Psoas muscle (tissue), 8 donors: ENCODE measurements around the gene GGT6. TPM values are rescaled to one million over a fixed set of nuclear protein-coding genes. Genes with fewer than 3 reads are reported as not detected.

ENCODE experiments used
- ATAC-seq, 4 donors: fragments of 200-7000 bp; cut with Tn5 transposase; one replicate each; pipeline ENCODE4 v1.9.1; 2020; ENCODE audit warnings: moderate library complexity in 3 of 4, mild to moderate bottlenecking in 2 of 4
- DNase-seq, 2 donors: peaks; one replicate each; pipeline ENCODE4 v3.0.0-alpha.2; 2020
- H3K27ac ChIP-seq: fragments of 200-600 bp; one replicate; pipeline ENCODE4 v1.8.0; 2022
- H3K27me3 ChIP-seq, 3 donors: fragments of 200-600 bp in 1 of 3; one replicate each; pipeline versions ENCODE4 v1.6.1 to v1.8.0; 2013 to 2022; ENCODE audit warnings: low read length in 2 of 3, mild to moderate bottlenecking in 2 of 3, moderate library complexity in 1 of 3; ENCODE audit not compliant: insufficient read depth in 3 of 3
- H3K36me3 ChIP-seq, 2 donors: fragments of 200-600 bp in 1 of 2; one replicate each; pipeline versions ENCODE4 v1.6.1 to v1.8.0; 2013 to 2022; ENCODE audit warnings: low read depth in 1 of 2, mild to moderate bottlenecking in 1 of 2, moderate library complexity in 1 of 2; ENCODE audit not compliant: insufficient read depth in 1 of 2
- H3K4me1 ChIP-seq: fragments of 200-600 bp; one replicate; pipeline ENCODE4 v1.8.0; 2022
- H3K4me3 ChIP-seq: fragments of 200-600 bp; one replicate; pipeline ENCODE4 v1.8.0; 2022; ENCODE audit warnings: mild to moderate bottlenecking
- H3K9me3 ChIP-seq: fragments of 200-600 bp; one replicate; pipeline ENCODE4 v1.8.0; 2022
- CTCF ChIP-seq: fragments of 200-600 bp; IDR thresholded peaks from one replicate; pipeline ENCODE4 v1.8.0; 2022; ENCODE audit warnings: antibody characterized with exemption
- WGBS, 3 donors: extraction: QIAGEN DNeasy Blood & Tissue Kit; methylation state at CpG; one replicate each; pipeline versions ENCODE4 v1.1.6 to v1.1.7; 2013; 5-methylcytosine and 5-hydroxymethylcytosine counted together
- intact Hi-C, 2 donors: fragments of 100-400 bp; cut with DNase I; formaldehyde crosslinking; loops; one replicate each; pipeline versions ENCODE4 v1.11.0 to v1.14.2; 2022
- polyA plus RNA-seq, 3 donors: library from polyadenylated mRNA; stranded (reverse); fragments of 200-250 nt; gene quantifications; one replicate each; pipeline ENCODE4 v1.2.3, GENCODE V29; 2013
- total RNA-seq, 4 donors: library from RNA; stranded (reverse); fragmentation: NEBNext Ultra II Directional in 2 of 4; extraction: Animal tissue kit (Norgen Biotek cat#: 25700) in 2 of 4; gene quantifications; one replicate each; pipeline versions ENCODE4 v1.2.1 to v1.2.4, GENCODE V29; 2021 to 2023
- donor health status: healthy with polysubstance abuse.
- donor health status: DM: no; HTN: no; CAD: no; lungs with moderate emphysema.
- donor health status: Bipolar disorder and iron deficiency.
- donor health status: healthy.
- donor health status: DM: yes; HTN: yes; CAD: no.
- donor health status: DM: no; HTN: no; CAD: no.
- donor health status: DM: no; HTN: no; CAD: no.
- donor health status: DM: yes; HTN: yes; CAD: no.

GGT6 gene
- total and polyA plus RNA-seq, 7 donors: 0.03 TPM; not detected in 6

GRCh38 chr17:4539576-4540223, 20.7 kb downstream of the GGT6 start:
- DNase-seq (no peak), ATAC-seq (no peak)
- peaks cover 3 to 70% of the 10 kb centered on the region in 2 donors for H3K36me3 ChIP-seq
- WGBS, 3 donors: 91 to 94% (median 92%) methylated on average over 24 to 26 of the region's 26 CpGs
- H3K27ac ChIP-seq: no peak overlapping the region
- no peak overlapping the region for H3K4me3 ChIP-seq
- no peaks in the 10 kb centered on the region for H3K27me3 ChIP-seq
- intact Hi-C loops: loop anchor here (5.0 kb wide), 1 partner anchor 117 kb away; no protein-coding TSS in a partner anchor
- no peaks in the 10 kb centered on the region for H3K9me3 ChIP-seq
- peaks cover 21% of the 10 kb centered on the region for H3K4me1 ChIP-seq
- no peak for TF ChIP-seq CTCF

GRCh38 chr17:4539025-4539424, 21.4 kb downstream of the GGT6 start:
- Histone ChIP-seq H3K4me1 (peaks cover 21% of the 10 kb centered on the region), H3K27me3 (no peaks in the 10 kb centered on the region), H3K27ac (peak overlapping the region; percentile 23), H3K9me3 (no peaks in the 10 kb centered on the region), H3K36me3 (peaks cover 3 to 63% of the 10 kb centered on the region in 2 donors), H3K4me3 (no peak overlapping the region)
- ATAC-seq (no peak), DNase-seq (no peak)
- TF ChIP-seq CTCF: no peak
- intact Hi-C loops: no loop called here
- WGBS, 3 donors: 85 to 94% (median 92%) methylated on average over 7 to 8 of the region's 8 CpGs

GRCh38 chr17:4538236-4539002, 22.0 kb downstream of the GGT6 start:
- Histone ChIP-seq H3K27ac (peak overlapping the region; percentile 23), H3K9me3 (no peaks in the 10 kb centered on the region), H3K4me1 (peaks cover 21% of the 10 kb centered on the region), H3K4me3 (no peak overlapping the region), H3K36me3 (peaks cover 3 to 57% of the 10 kb centered on the region in 2 donors), H3K27me3 (no peaks in the 10 kb centered on the region)
- DNase-seq: peak in 1 of 2 donors; percentile 16
- TF ChIP-seq CTCF: no peak
- WGBS, 3 donors: 71 to 74% (median 72%) methylated on average over 13 of the region's 13 CpGs
- ATAC-seq: no peak
- intact Hi-C loops: no loop called here

GRCh38 chr17:4537451-4538235, 22.7 kb downstream of the GGT6 start:
- TF ChIP-seq CTCF: no peak
- peaks cover 3 to 49% of the 10 kb centered on the region in 2 donors for H3K36me3 ChIP-seq
- no peaks in the 10 kb centered on the region for H3K9me3 ChIP-seq
- H3K4me1 ChIP-seq: peaks cover 21% of the 10 kb centered on the region
- H3K27ac ChIP-seq: peak overlapping the region; percentile 58
- DNase-seq (peak; percentile 23 to 55), ATAC-seq (no peak)
- 54 to 70% (median 54%) methylated on average over 19 of the region's 19 CpGs for whole genome bisulfite sequencing, 3 donors
- intact Hi-C loops: no loop called here
- no peaks in the 10 kb centered on the region for H3K27me3 ChIP-seq
- H3K4me3 ChIP-seq: no peak overlapping the region
